Measurements from ENCODE around the gene OR51B6. TPM values are rescaled to one million over a fixed set of nuclear protein-coding genes. Genes with fewer than 3 reads are reported as not detected.
"Not testable (repeated sequence)": the region's sequence is repeated elsewhere in the genome, so short reads cannot be mapped to it uniquely, and the experiment has no call there.

Gene OR51B6
- total RNA-seq, 2 donors from 2014 or later: 0.29 TPM; not detected in 1

DNA sequence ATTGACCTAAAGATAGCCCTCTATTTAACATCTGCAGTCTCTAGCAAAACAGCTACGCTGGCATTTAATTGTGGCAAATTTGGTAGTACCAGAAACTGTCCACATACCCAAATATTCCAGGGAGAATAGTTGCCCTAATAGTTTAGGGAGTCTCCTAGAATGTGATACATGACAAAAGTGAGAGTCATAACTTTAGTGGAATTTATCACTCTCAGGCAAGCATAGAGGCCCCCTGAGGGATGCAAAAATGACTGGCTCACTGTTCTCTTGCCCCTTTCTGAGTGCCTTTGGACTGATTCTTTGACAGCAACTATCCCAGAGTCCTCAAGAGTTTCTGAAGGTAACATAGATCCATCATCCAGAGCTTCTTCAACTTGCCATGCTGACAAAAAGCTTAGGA lies 47.3 kb upstream of the OR51B6 start:
- Histone ChIP-seq H3K36me3 (ENCODE audit: control insufficient read depth, insufficient read depth, low read length) (no peaks in the 10 kb centered on the region), H3K27ac (ENCODE audit: low read depth, low read length) (no peak overlapping the region), H3K27me3 (ENCODE audit: control insufficient read depth, insufficient read depth, low read length, poor library complexity, severe bottlenecking) (no peaks in the 10 kb centered on the region), H3K4me1 (ENCODE audit: control insufficient read depth, insufficient read depth, low read length) (no peaks in the 10 kb centered on the region), H3K9ac (ENCODE audit: extremely low read depth, low read length, poor library complexity, severe bottlenecking) (no peak overlapping the region), H3K4me3 (ENCODE audit: low read length) (no peak overlapping the region), H3K9me3 (ENCODE audit: control insufficient read depth, low read length) (no peaks in the 10 kb centered on the region)
- 93% methylated on average over 1 of the region's 1 CpG; no CpG with 5 or more reads in 1 of the 2 experiments for WGBS, 2 experiments (ENCODE audit: insufficient coverage in 1 of 2, insufficient read length in 1 of 2)
- Mint-ChIP-seq H3K27ac (no peak overlapping the region), H3K36me3 (ENCODE audit: low read depth) (no peaks in the 10 kb centered on the region), H3K27me3 (ENCODE audit: insufficient read depth) (no peaks in the 10 kb centered on the region), H3K4me3 (no peak overlapping the region), H3K4me1 (peaks cover 10% of the 10 kb centered on the region), H3K9me3 (no peaks in the 10 kb centered on the region)
- no peak for DNase-seq
- TF ChIP-seq CTCF (conservative IDR thresholded peaks at IDR 0.05): no peak

DNA sequence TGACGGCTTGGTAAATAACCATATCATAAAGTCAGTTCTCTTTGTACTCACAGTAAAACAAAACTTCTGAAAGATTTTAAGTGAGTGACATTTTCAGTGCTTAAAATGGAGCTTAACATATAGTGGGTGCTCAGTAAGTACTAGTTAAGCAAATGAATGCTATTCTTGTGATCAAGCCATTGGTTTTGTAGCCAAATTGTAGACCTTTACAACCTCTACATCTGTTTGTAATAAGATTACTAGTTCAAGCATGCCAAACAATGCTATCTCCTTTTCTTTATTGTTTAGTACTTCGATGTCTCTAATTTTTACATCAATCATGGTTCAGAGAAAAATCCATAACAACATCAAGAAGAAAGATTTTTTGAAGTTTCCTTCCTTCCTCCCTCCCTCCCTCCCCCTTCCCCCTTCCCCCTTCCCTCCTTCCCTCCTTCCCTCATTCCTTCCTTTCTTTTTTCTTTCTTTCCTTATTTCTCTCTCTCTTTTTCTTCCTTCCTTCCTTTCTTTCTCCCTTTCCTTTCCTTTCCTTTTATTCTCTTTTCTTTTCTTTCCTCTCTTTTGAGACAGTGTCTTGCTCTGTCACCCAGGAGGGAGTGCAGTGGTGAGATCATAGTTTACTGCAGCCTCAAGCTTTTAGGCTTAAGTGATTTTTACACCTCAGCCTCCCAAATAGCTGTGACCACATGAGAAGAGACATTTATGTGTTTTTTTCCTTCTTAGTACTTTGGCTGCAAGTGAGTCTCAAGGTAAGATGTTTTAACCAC lies 43.9 kb upstream of the OR51B6 start:
- no peak overlapping the region for H3K4me3 ChIP-seq (ENCODE audit: low read length)
- Mint-ChIP-seq H3K4me1 (peaks cover 3% of the 10 kb centered on the region), H3K9me3 (no peaks in the 10 kb centered on the region), H3K27ac (no peak overlapping the region), H3K36me3 (ENCODE audit: low read depth) (no peaks in the 10 kb centered on the region), H3K4me3 (no peak overlapping the region), H3K27me3 (ENCODE audit: insufficient read depth) (no peaks in the 10 kb centered on the region)
- H3K4me1 ChIP-seq (ENCODE audit: control insufficient read depth, insufficient read depth, low read length): no peaks in the 10 kb centered on the region
- no peak for DNase-seq
- no peaks in the 10 kb centered on the region for H3K9me3 ChIP-seq (ENCODE audit: control insufficient read depth, low read length)
- no peak overlapping the region for H3K27ac ChIP-seq (ENCODE audit: low read depth, low read length)
- no peaks in the 10 kb centered on the region for H3K27me3 ChIP-seq (ENCODE audit: control insufficient read depth, insufficient read depth, low read length, poor library complexity, severe bottlenecking)
- no peaks in the 10 kb centered on the region for H3K36me3 ChIP-seq (ENCODE audit: control insufficient read depth, insufficient read depth, low read length)
- no peak for TF ChIP-seq CTCF (conservative IDR thresholded peaks at IDR 0.05)
- 91% methylated on average over 2 of the region's 2 CpGs; no CpG with 5 or more reads in 1 of the 2 experiments for WGBS, 2 experiments (ENCODE audit: insufficient coverage in 1 of 2, insufficient read length in 1 of 2)
- no peak overlapping the region for H3K9ac ChIP-seq (ENCODE audit: extremely low read depth, low read length, poor library complexity, severe bottlenecking)

DNA sequence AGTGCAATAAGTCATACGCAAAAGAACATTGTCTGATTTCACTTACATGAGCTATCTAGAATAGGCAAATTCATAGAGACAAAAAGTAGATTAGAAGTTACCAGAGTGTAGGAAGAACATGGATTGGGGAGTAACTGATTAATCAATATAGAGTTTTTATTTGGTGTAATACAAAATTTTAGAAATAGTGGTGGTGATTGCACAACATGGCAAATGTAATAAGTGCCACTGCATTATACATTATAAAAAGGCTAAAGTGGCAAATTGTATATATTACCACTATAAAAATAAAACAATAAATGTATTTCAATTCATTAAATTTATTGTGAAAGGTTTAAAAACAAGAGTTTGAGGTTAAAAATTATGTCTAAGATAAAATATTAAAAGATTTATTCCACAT lies 40.9 kb upstream of the OR51B6 start:
- Histone ChIP-seq H3K36me3 (ENCODE audit: control insufficient read depth, insufficient read depth, low read length) (no peaks in the 10 kb centered on the region), H3K27me3 (ENCODE audit: control insufficient read depth, insufficient read depth, low read length, poor library complexity, severe bottlenecking) (no peaks in the 10 kb centered on the region), H3K9me3 (ENCODE audit: control insufficient read depth, low read length) (no peaks in the 10 kb centered on the region), H3K4me1 (ENCODE audit: control insufficient read depth, insufficient read depth, low read length) (no peaks in the 10 kb centered on the region), H3K4me3 (ENCODE audit: low read length) (no peak overlapping the region), H3K27ac (ENCODE audit: low read depth, low read length) (no peak overlapping the region), H3K9ac (ENCODE audit: extremely low read depth, low read length, poor library complexity, severe bottlenecking) (no peak overlapping the region)
- no peak overlapping the region for H3K4me3 Mint-ChIP-seq
- H3K9me3 Mint-ChIP-seq: no peaks in the 10 kb centered on the region
- no peaks in the 10 kb centered on the region for H3K27me3 Mint-ChIP-seq (ENCODE audit: insufficient read depth)
- TF ChIP-seq CTCF (conservative IDR thresholded peaks at IDR 0.05): no peak
- H3K36me3 Mint-ChIP-seq (ENCODE audit: low read depth): no peaks in the 10 kb centered on the region
- peaks cover 3% of the 10 kb centered on the region for H3K4me1 Mint-ChIP-seq
- no peak overlapping the region for H3K27ac Mint-ChIP-seq
- 100% methylated on average over 1 of the region's 1 CpG for WGBS, 2 experiments (ENCODE audit: insufficient coverage in 1 of 2, insufficient read length in 1 of 2)
- no peak for DNase-seq

GRCh38 chr11:5313326-5314023 lies 37.8 kb upstream of the OR51B6 start:
- H3K4me3 Mint-ChIP-seq; H3K27me3 ChIP-seq (ENCODE audit: control insufficient read depth, insufficient read depth, low read length, poor library complexity, severe bottlenecking); DNase-seq; H3K9ac ChIP-seq (ENCODE audit: extremely low read depth, low read length, poor library complexity, severe bottlenecking); H3K27me3 Mint-ChIP-seq (ENCODE audit: insufficient read depth); H3K4me1 ChIP-seq (ENCODE audit: control insufficient read depth, insufficient read depth, low read length); H3K27ac Mint-ChIP-seq; H3K27ac ChIP-seq (ENCODE audit: low read depth, low read length); H3K4me3 ChIP-seq (ENCODE audit: low read length); H3K9me3 Mint-ChIP-seq; H3K36me3 Mint-ChIP-seq (ENCODE audit: low read depth); H3K4me1 Mint-ChIP-seq; H3K9me3 ChIP-seq (ENCODE audit: control insufficient read depth, low read length); H3K36me3 ChIP-seq (ENCODE audit: control insufficient read depth, insufficient read depth, low read length): not testable (repeated sequence)
- WGBS, 2 experiments (ENCODE audit: insufficient coverage in 1 of 2, insufficient read length in 1 of 2): 91 to 100% methylated on average over 1 to 2 of the region's 3 CpGs

Data from endodermal cell (in vitro differentiated cells).